ENCODE results near the gene LRBA. TPM values are rescaled to one million over a fixed set of nuclear protein-coding genes. Genes with fewer than 3 reads are reported as not detected.

The LRBA gene
- total RNA-seq, 1 donor from 2014 or later: 28.2 TPM

- Mint-ChIP-seq H3K27ac (ENCODE audit: unreplicated experiment) (no peak overlapping the region), H3K4me1 (no peaks in the 10 kb centered on the region), H3K4me3 (no peak overlapping the region), H3K27me3 (ENCODE audit: low read depth) (no peaks in the 10 kb centered on the region), H3K9me3 (no peaks in the 10 kb centered on the region), H3K36me3 (ENCODE audit: low read depth) (no peaks in the 10 kb centered on the region)
- DNase-seq (ENCODE audit: low read depth, low spot score): no peak
- TF ChIP-seq, protein P1, sequence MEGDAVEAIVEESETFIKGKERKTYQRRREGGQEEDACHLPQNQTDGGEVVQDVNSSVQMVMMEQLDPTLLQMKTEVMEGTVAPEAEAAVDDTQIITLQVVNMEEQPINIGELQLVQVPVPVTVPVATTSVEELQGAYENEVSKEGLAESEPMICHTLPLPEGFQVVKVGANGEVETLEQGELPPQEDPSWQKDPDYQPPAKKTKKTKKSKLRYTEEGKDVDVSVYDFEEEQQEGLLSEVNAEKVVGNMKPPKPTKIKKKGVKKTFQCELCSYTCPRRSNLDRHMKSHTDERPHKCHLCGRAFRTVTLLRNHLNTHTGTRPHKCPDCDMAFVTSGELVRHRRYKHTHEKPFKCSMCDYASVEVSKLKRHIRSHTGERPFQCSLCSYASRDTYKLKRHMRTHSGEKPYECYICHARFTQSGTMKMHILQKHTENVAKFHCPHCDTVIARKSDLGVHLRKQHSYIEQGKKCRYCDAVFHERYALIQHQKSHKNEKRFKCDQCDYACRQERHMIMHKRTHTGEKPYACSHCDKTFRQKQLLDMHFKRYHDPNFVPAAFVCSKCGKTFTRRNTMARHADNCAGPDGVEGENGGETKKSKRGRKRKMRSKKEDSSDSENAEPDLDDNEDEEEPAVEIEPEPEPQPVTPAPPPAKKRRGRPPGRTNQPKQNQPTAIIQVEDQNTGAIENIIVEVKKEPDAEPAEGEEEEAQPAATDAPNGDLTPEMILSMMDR (conservative IDR thresholded peaks at IDR 0.05): no peak
Observed at GRCh38 chr4:150493851-150494250, 521.2 kb downstream of the LRBA start.

DNA sequence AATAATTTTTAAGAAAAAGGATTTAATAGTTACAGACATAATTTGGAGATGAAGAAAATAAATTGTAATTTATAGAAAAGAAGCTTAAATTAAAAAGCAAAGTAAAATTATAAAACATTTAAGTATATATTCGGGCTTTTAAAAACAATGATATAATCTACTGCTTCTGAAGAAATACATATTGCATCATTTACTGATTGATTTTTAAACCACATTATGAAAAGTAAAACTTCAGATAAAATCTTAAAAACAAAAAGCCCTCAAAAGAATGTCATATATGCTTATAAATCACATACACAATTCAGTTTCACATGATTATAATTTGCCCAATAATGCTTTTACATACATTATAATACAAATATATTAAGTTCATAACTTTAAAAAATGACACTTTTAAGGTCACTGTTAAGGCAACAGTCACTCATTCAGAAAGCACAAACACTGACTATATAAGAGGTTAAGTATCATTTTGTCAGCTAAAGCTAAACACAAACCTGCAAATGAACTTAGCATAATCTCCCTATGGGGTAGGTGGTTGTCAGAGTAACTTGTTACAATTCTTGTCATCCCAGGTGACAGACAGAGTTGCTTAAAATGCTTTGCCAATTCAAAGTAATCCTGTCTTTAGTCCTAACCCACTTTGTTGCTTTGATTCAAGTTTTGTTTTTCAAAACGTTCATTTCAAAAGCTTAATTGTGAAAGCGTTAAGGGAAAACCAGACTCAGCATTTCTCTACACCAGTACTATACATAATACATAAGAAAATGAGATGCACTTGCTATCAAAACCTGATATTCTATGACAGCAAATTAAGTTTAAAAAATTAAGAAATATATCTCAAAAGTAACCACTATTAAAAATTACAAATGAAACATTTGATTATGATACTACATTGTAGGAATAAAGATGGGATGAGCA is 523.7 kb downstream of the LRBA start:
- no peak overlapping the region for H3K27ac Mint-ChIP-seq (ENCODE audit: unreplicated experiment)
- no peaks in the 10 kb centered on the region for H3K4me1 Mint-ChIP-seq
- no peaks in the 10 kb centered on the region for H3K36me3 Mint-ChIP-seq (ENCODE audit: low read depth)
- TF ChIP-seq, protein P1 (conservative IDR thresholded peaks at IDR 0.05): no peak
- DNase-seq (ENCODE audit: low read depth, low spot score): no peak
- H3K27me3 Mint-ChIP-seq (ENCODE audit: low read depth): no peaks in the 10 kb centered on the region
- no peaks in the 10 kb centered on the region for H3K9me3 Mint-ChIP-seq
- H3K4me3 Mint-ChIP-seq: no peak overlapping the region

- Mint-ChIP-seq H3K4me3 (no peak overlapping the region), H3K4me1 (no peaks in the 10 kb centered on the region), H3K27me3 (ENCODE audit: low read depth) (no peaks in the 10 kb centered on the region), H3K36me3 (ENCODE audit: low read depth) (no peaks in the 10 kb centered on the region), H3K27ac (ENCODE audit: unreplicated experiment) (no peak overlapping the region), H3K9me3 (no peaks in the 10 kb centered on the region)
- TF ChIP-seq, protein P1 (conservative IDR thresholded peaks at IDR 0.05): no peak
- DNase-seq (ENCODE audit: low read depth, low spot score): no peak
Observed at GRCh38 chr4:150482581-150482980, 532.5 kb downstream of the LRBA start.

GRCh38 chr4:150479657-150480056 is 535.4 kb downstream of the LRBA start:
- Mint-ChIP-seq H3K27ac (ENCODE audit: unreplicated experiment) (no peak overlapping the region), H3K4me1 (no peaks in the 10 kb centered on the region), H3K27me3 (ENCODE audit: low read depth) (no peaks in the 10 kb centered on the region), H3K4me3 (no peak overlapping the region), H3K36me3 (ENCODE audit: low read depth) (no peaks in the 10 kb centered on the region), H3K9me3 (no peaks in the 10 kb centered on the region)
- no peak for DNase-seq (ENCODE audit: low read depth, low spot score)
- TF ChIP-seq, protein P1 (conservative IDR thresholded peaks at IDR 0.05): no peak

DNA sequence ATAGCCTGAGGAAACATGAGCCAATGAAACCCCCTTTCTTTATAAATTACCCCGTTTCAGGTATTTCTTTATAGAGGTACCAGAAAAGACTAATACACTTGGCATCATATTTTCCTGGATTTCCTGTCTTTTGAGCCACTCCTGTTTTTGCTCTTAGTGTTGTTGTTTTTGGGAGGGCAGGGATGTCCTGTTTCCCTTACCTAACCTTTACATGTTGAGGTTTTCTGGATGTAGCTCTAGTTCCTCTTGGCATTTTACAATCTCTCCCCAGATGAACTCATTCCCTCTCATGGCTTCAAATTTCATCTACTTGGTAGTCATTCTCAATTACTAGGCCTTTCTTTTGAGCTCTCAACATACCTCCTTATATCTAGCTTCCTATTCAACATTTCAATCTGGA is 537.2 kb downstream of the LRBA start:
- no peaks in the 10 kb centered on the region for H3K27me3 Mint-ChIP-seq (ENCODE audit: low read depth)
- H3K4me3 Mint-ChIP-seq: no peak overlapping the region
- no peaks in the 10 kb centered on the region for H3K36me3 Mint-ChIP-seq (ENCODE audit: low read depth)
- no peak overlapping the region for H3K27ac Mint-ChIP-seq (ENCODE audit: unreplicated experiment)
- H3K9me3 Mint-ChIP-seq: no peaks in the 10 kb centered on the region
- no peaks in the 10 kb centered on the region for H3K4me1 Mint-ChIP-seq
- no peak for DNase-seq (ENCODE audit: low read depth, low spot score)
- TF ChIP-seq, protein P1 (conservative IDR thresholded peaks at IDR 0.05): no peak
